HL-60/S4 (cell line): ENCODE measurements around the gene MEF2B.
"Not testable (repeated sequence)": the region's sequence is repeated elsewhere in the genome, so short reads cannot be mapped to it uniquely, and the experiment has no call there.

ENCODE experiments used
- in situ Hi-C: fragments of 300-500 bp; cut with MboI; formaldehyde crosslinking; loops from 2 replicates; pipeline ENCODE4 v1.14.3; 2022; ENCODE audit warnings: low sequenced_read_pairs

MEF2B gene

GRCh38 chr19:19133985-19134384 lies 36.1 kb downstream of the MEF2B start:
- in situ Hi-C loops: no loop called here

- in situ Hi-C loops: no loop called here
Observed at GRCh38 chr19:19132912-19133311, 37.2 kb downstream of the MEF2B start.

- in situ Hi-C loops: no loop called here
Observed at GRCh38 chr19:19131989-19132388, 38.1 kb downstream of the MEF2B start.

DNA sequence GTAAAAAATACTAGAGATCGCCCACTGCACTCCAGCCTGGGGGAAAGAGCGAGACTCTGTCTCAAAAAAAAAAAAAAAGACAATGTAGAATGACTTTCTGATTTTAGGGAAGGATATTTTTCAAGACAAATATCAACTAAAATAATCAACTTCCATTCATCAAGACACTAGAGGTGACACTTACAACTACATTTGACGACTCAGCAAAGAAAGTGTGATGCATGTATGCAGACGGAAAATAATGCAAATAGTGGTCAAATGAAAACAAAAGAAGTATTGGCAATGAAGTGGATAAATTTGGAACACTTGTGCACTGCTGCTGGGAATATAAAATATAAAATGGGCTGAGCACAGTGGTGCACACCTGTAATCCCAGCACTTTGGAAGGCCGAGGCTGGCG lies 44.0 kb downstream of the MEF2B start:
- in situ Hi-C loops: no loop called here

DNA sequence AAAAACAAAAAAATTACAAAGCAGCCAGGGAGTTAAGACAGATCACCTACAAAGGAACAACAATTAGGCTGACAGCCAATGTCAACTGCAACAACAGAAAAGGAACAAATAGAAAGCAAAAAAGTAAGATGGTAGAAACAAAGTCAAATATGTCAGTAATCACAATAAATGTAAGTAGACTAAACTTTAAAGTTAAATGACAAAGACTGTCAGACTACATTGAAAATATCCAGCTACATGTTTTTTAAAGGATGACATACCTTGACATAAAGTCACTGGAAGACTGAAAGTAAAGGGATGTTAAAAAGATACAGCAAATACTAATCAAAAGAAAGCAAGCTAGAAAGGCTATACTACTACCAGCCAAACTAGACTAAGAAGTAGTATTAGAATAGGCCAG lies 46.7 kb downstream of the MEF2B start:
- in situ Hi-C loops: no loop called here

GRCh38 chr19:19122902-19123301 lies 47.2 kb downstream of the MEF2B start:
- in situ Hi-C loops: no loop called here

GRCh38 chr19:19121371-19121770 lies 48.7 kb downstream of the MEF2B start:
- in situ Hi-C loops: no loop called here

- in situ Hi-C loops: no loop called here
Observed at GRCh38 chr19:19120308-19121231, 49.5 kb downstream of the MEF2B start.

- in situ Hi-C loops: no loop called here
Observed at GRCh38 chr19:19119325-19120237, 50.5 kb downstream of the MEF2B start.

- in situ Hi-C loops: no loop called here
Observed at GRCh38 chr19:19115954-19116353, 54.1 kb downstream of the MEF2B start.

DNA sequence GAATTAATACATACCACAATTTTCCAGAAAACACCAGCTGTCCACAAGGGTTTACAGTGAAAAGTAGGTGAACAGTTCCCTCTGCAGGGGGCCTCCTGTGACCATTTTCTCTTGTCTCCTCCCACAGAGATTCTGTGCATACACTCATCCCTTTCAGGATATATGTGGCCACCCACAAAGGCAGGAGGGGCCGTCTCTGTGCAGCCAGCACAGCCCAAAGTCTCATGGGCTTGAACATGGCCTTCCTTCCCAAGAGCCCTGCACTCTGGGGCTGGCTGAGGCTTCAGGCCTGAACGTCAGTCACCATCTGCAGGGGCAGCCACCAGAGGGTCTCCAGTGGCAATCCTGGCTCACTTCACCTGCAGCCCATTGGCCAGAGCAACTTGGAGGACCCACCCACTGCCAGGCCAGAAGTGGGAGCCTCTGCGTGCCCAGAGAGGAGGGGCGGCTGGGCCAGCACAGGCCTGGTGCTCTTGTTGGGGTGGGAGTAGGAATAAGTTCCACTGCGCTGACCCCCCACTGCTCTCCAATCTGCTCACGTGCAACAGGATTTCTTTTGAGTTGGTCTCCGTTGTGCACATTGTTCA lies 56.9 kb downstream of the MEF2B start:
- in situ Hi-C loops: no loop called here

GRCh38 chr19:19111967-19112580 lies 58.0 kb downstream of the MEF2B start:
- in situ Hi-C loops: no loop called here

- in situ Hi-C loops: no loop called here
Observed at GRCh38 chr19:19111136-19111835, 58.8 kb downstream of the MEF2B start.

DNA sequence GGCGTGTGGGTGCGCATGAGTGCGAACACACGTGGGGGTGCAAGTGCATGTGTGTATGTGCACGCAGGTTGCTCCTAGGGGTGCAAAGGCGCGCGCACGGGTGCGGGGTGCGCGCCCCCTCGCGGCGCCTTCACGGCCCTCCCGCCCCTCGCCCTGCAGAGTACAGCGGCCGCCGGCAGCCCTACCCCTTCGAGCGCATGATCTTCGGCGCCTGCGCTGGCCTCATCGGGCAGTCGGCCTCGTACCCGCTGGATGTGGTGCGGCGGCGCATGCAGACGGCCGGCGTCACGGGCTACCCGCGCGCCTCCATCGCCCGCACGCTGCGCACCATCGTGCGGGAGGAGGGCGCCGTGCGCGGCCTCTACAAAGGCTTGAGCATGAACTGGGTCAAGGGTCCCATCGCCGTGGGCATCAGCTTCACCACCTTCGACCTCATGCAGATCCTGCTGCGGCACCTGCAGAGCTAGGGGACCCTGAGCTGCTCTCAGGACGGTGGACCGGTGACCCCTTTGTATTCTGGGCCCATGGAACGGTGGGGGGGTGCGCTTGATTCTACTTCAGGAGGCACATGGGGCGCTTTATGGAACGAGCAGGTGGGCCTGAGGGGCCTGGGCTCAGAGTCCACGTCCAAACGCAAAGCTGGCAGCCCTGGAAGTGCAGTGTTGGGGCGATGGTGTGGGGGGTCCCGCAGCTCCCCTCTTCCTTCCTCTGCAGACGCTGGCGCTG lies 59.5 kb downstream of the MEF2B start:
- in situ Hi-C loops: no loop called here

GRCh38 chr19:19109601-19110000 lies 60.5 kb downstream of the MEF2B start:
- in situ Hi-C loops: no loop called here

DNA sequence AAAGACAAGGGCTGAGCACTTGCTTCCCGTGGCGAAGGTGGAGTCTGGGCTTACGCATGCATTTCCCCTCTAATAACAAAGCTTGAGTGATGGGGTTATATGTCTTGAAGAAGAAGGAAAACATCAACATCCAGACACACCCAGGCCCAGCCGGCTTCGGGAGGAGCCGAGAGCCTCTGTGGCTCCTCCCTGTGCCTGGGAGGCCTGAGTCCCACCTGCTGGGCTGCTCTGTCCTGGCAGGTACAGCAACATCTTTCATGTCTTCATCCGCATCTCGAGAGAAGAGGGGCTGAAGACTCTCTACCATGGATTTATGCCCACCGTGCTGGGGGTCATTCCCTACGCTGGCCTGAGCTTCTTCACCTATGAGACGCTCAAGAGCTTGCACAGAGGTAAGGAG lies 62.4 kb downstream of the MEF2B start:
- in situ Hi-C loops: no loop called here

- in situ Hi-C loops: not testable (repeated sequence)
Observed at GRCh38 chr19:19106938-19107337, 63.1 kb downstream of the MEF2B start.

- in situ Hi-C loops: no loop called here
Observed at GRCh38 chr19:19106056-19106551, 64.0 kb downstream of the MEF2B start.

GRCh38 chr19:19105365-19106055 lies 64.6 kb downstream of the MEF2B start:
- in situ Hi-C loops: no loop called here
